Hair follicular keratinocyte (primary cell): ENCODE results near the gene RBMS2. TPM values are rescaled to one million over a fixed set of nuclear protein-coding genes. Genes with fewer than 3 reads are reported as not detected.

ENCODE experiments used
- total RNA-seq: library from RNA; depleted of rRNA; stranded (reverse); fragments of >200 nt; gene quantifications from 2 replicates; pipeline ENCODE4 v1.2.3, GENCODE V29; 2015

RBMS2 gene
- total RNA-seq: 16.9 and 18.7 TPM in 2 replicates

DNA sequence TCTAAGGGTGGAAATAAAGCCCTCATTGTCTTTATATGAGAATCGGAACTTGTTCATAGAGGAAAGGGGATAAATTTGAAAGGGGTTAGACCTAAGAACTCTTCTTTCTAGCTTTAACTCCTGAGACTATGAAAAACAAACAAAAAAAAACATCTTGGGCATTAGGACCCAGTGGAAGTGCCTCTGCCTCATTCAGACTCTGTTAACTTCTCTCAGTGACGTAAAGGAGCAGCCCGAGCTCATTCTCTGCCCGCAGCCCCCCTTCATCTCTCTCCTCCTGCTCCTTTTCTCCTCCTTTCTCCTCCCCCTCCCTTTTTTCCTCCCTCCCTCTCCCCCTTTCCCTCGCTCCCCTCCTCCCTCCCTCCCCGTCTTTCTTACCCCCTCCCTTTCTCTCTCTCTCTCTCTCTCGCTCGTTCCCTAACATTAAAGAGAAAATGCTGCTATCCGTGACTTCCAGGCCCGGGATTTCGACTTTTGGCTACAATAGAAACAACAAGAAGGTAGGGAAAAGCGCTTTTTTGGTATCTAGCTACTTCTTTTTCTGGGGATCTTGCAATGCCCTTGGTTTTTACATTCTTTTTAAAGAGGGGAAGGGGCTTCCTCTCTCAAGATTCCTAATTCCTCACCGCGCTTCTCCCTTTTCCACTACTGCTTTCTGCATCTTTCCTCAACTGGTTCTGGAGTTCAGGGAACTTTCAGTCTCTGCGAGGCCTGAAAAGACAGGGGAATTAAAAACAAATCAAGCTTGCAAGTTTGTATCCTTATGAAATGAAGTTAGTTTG, at the start of gene RBMS2:
TSS of gene RBMS2 (plus strand) at position 231 of the 782 bp plus-strand sequence. CDS start at position 435, 204 bp downstream.

GRCh38 chr12:56488041-56488955, 33.3 kb upstream of the RBMS2 start, which contains the start of gene GLS2:
Gene GLS2 (minus strand): TSS chr12:56488161. CDS start chr12:56488118, 43 bp downstream.

DNA sequence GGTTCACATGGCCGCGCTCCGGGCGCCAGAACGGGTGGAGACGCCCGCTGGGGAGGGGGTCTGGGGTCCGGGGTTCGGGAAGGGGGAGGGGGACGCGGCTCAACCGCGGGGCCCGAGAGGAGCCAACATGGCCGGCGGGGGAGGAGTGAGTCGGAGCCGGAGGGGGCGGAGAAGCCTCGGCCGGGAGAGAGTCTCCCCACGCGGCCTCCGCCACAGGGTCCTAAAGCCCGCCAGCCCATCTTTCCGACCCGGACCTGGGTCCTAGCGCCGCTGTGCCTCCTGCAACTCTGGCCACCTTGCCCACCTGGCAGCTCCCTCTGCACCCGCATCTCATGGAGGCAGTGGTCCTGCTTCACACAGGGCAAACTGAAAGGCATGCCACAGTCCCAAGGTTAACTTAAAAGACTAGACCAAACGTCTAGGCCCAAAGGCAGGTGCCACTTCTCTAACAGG, 108.6 kb downstream of the RBMS2 start, which contains the start of gene BAZ2A:
TSS of gene BAZ2A (minus strand) at position 147 of the 453 bp plus-strand sequence. CDS start 12,796 bp downstream, outside the sequence.

Other genes starting within 250 kb of the RBMS2 start
- gene CS, start 221.5 kb upstream of the RBMS2 start, total RNA-seq: 106 and 130 TPM in 2 replicates
- gene CNPY2, start 205.8 kb upstream of the RBMS2 start, total RNA-seq: 85.5 and 113 TPM in 2 replicates
- gene PAN2, start 187.8 kb upstream of the RBMS2 start, total RNA-seq: 9.7 and 17.5 TPM in 2 replicates
- gene IL23A, start 182.9 kb upstream of the RBMS2 start, total RNA-seq: 2.7 and 5.5 TPM in 2 replicates
- gene STAT2, start 161.7 kb upstream of the RBMS2 start, total RNA-seq: 40.0 and 64.2 TPM in 2 replicates
- not detected in 2 replicates for gene APOF, start 159.0 kb upstream of the RBMS2 start, total RNA-seq
- 9.2 and 23.6 TPM in 2 replicates for gene TIMELESS, start 72.4 kb upstream of the RBMS2 start, total RNA-seq
- gene MIP, start 67.2 kb upstream of the RBMS2 start, total RNA-seq: not detected in 2 replicates
- gene SPRYD4, start 53.2 kb upstream of the RBMS2 start, total RNA-seq: 1.1 and 1.7 TPM in 2 replicates
- gene GLS2, start 33.7 kb upstream of the RBMS2 start, total RNA-seq: 0.86 and 2.1 TPM in 2 replicates
- gene BAZ2A, start 108.5 kb downstream of the RBMS2 start, total RNA-seq: 27.8 and 50.8 TPM in 2 replicates
- 475 and 702 TPM in 2 replicates for gene ATP5F1B, start 124.2 kb downstream of the RBMS2 start, total RNA-seq
- 74.3 and 126 TPM in 2 replicates for gene PTGES3, start 166.5 kb downstream of the RBMS2 start, total RNA-seq
- 1,247 and 1,341 TPM in 2 replicates for gene NACA, start 203.5 kb downstream of the RBMS2 start, total RNA-seq
- gene PRIM1, start 230.5 kb downstream of the RBMS2 start, total RNA-seq: 12.1 and 20.8 TPM in 2 replicates
- 0.31 and 1.3 TPM in 2 replicates for gene HSD17B6, start 241.5 kb downstream of the RBMS2 start, total RNA-seq